Measurements from ENCODE around the gene S100Z. TPM values are rescaled to one million over a fixed set of nuclear protein-coding genes. Genes with fewer than 3 reads are reported as not detected.

S100Z gene
- total and polyA plus RNA-seq, 2 of the 8 experiments (the other 6 are each of a cell fraction or from before 2014, with no cell fraction given): 0.30 TPM; not detected in 1

GRCh38 chr5:76946090-76946489 is 96.3 kb downstream of the S100Z start (continued):
- TF ChIP-seq CTCF (IDR thresholded peaks at IDR 0.05; ENCODE audit: control extremely low read depth in 1 of 3, insufficient read depth in 1 of 3, low read depth in 1 of 3, low read length in 3 of 3): no peak
- no peak for TF ChIP-seq JUND (IDR thresholded peaks at IDR 0.05; ENCODE audit: low read length)
- no peak for TF ChIP-seq TEAD4 (IDR thresholded peaks at IDR 0.05; ENCODE audit: low read depth, low read length)
- no peak for TF ChIP-seq SRF (IDR thresholded peaks at IDR 0.05; ENCODE audit: low read depth, low read length)
- no peak for TF ChIP-seq KDM4A (IDR thresholded peaks at IDR 0.05; ENCODE audit: low read depth, low read length, severe bottlenecking)
- TF ChIP-seq USF2 (IDR thresholded peaks at IDR 0.05; ENCODE audit: low read length): no peak
